Stimulated activated CD4-positive, alpha-beta T cell treated with anti-CD3 and anti-CD28 coated beads, TNF-alpha, amount 100 ng/mL, for 48 hours (primary cell): ENCODE measurements around the gene LAMC3.

ENCODE experiments used
- DNase-seq, 3 donors: peaks; one replicate each; pipeline ENCODE4 v3.0.0-alpha.2; 2020; ENCODE audit warnings: low read depth in 3 of 3

The LAMC3 gene

GRCh38 chr9:131008909-131009618, at the start of gene LAMC3:
LAMC3 (plus strand) TSS chr9:131009174; CDS start chr9:131009215, 41 bp downstream.
- no peak for DNase-seq

- DNase-seq, result no peak
These were observed 49.1 kb upstream of the LAMC3 start for GRCh38 chr9:130959809-130960334.

- no peak for DNase-seq
These were observed 48.2 kb upstream of the LAMC3 start for GRCh38 chr9:130960522-130961378.

- no peak for DNase-seq
These were observed 47.3 kb upstream of the LAMC3 start for GRCh38 chr9:130961511-130962300.

GRCh38 chr9:130962418-130963316, 46.3 kb upstream of the LAMC3 start:
- DNase-seq, result no peak

GRCh38 chr9:130963337-130963908, 45.6 kb upstream of the LAMC3 start:
- DNase-seq, result no peak

- no peak for DNase-seq
These were observed 45.1 kb upstream of the LAMC3 start for GRCh38 chr9:130963916-130964315.

GRCh38 chr9:130965680-130966079, 43.3 kb upstream of the LAMC3 start:
- no peak for DNase-seq

GRCh38 chr9:130970052-130970451, 38.9 kb upstream of the LAMC3 start:
- no peak for DNase-seq

GRCh38 chr9:130970855-130971254, 38.1 kb upstream of the LAMC3 start:
- DNase-seq, result no peak

GRCh38 chr9:130971294-130971849, 37.6 kb upstream of the LAMC3 start:
- DNase-seq, result no peak

- DNase-seq, result no peak
These were observed 36.6 kb upstream of the LAMC3 start for GRCh38 chr9:130972277-130972956.

GRCh38 chr9:130972957-130973685, 35.9 kb upstream of the LAMC3 start:
- no peak for DNase-seq

- no peak for DNase-seq
These were observed 35.2 kb upstream of the LAMC3 start for GRCh38 chr9:130973686-130974281.

- DNase-seq, result no peak
These were observed 34.3 kb upstream of the LAMC3 start for GRCh38 chr9:130974697-130975096.

GRCh38 chr9:130975156-130975555, 33.8 kb upstream of the LAMC3 start:
- no peak for DNase-seq

GRCh38 chr9:130975932-130976841, 32.8 kb upstream of the LAMC3 start:
- DNase-seq, result no peak
